ENCODE measurements around the gene AXIN1.

AXIN1 gene

DNA sequence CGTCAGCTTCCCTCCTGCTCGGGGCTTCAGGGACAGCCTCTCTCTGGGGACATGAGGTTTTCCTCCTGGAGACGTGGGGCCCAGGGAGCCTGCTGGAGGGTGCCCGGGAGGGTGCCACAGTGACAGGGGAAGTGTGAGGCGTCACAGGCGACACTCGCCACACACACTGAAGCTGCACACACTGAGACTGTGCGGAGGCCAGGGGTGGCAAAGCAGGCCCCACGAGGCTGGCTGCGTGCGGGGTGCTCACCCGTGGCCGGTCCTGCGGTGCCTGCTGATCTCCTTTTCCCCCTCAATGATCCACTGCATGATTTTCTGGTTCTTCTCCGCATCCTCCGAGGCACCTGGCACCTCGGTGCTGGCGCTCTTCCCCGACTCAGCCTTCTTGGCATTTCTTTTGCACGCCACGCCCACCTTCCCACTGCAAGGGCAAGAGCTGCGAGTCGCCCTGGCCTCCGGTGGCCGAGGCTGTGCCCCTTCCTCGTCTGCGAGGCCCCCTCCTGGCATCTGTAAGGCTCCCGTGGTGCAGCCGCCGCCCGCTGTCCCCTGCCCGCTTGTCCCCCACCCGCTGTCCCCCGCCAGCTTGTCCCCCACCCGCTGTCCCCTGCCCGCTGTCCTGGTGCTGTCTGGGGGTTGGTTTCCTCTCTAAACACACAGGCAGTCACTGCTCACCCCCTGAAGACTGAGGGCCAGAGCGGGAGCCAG is 55.6 kb downstream of the AXIN1 start:
- DNase-seq, result no peak

DNA sequence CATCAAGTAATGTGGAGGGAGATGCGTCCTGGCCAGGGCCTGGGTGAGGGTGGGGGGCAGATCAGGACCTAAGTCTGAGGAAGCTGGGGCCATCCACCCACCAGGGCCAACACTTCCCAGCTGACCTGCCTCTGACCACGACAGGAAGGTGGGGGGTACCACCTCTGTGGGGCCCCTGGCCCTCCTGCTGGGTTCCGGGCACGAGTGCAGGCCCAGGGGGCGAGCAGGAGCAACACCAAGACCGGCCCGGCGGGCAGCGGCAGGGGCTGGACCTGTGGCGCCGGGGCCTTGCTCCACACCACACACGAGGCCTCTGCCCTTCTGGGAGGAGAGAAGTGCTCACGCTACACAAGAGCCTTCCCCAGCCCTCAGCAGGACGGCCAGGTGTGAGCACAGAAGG is 56.2 kb downstream of the AXIN1 start:
- no peak for DNase-seq

DNA sequence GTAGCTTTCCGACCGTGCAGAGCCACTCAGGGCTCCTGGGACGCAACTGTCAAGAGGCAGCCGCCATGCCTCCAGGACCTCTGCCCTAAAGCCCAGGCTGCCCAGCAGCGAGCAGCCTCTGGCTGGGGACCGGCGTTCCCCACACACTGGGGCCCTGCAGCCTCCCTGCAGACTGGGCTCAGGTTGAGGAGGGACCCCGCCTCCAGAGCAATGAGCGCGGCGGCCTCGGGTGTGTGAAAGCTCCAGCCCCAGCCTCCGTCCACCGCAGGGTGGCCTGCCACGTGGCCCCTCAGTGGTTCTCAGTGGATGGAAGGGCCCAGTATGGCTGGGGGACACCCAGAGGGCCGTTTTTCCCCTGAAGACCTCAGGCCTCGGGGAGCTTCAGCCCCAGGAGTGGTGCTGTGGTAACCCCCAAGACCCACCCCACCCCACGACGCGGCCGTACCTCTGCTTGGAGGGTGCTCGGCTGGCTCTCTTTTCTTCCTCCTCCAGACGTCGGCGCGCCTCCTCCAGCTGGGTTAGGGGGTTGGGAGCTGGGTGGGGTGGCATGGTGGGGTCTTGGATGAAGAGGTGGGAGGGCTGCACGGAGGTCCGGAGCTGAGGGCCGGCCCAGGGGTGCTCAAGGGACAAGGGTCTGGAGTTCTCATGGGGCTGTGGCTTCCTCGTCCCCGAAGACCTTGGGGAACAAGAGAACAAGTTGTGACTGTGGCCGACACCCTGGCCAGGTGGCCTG is 59.3 kb downstream of the AXIN1 start:
- no peak for DNase-seq

DNA sequence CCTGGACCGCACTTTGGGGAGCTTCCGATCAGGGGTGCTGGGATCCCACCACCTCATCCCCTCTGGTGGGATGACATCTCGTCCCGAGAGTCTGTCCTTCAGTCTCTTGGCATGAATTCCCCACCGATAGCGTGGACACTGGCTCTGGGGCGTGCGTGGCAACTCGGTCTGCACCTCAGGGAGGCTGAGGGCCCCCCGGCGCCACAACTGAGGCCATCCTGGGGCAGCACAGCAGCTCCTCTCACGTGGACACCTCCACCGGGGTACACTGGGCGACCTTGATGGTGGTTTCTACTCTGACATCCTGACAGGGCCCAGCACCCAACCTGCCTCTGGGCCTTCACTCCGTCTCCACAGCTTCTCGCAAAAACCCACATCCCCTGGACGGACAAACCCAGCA is 61.0 kb downstream of the AXIN1 start:
- DNase-seq, result no peak

DNA sequence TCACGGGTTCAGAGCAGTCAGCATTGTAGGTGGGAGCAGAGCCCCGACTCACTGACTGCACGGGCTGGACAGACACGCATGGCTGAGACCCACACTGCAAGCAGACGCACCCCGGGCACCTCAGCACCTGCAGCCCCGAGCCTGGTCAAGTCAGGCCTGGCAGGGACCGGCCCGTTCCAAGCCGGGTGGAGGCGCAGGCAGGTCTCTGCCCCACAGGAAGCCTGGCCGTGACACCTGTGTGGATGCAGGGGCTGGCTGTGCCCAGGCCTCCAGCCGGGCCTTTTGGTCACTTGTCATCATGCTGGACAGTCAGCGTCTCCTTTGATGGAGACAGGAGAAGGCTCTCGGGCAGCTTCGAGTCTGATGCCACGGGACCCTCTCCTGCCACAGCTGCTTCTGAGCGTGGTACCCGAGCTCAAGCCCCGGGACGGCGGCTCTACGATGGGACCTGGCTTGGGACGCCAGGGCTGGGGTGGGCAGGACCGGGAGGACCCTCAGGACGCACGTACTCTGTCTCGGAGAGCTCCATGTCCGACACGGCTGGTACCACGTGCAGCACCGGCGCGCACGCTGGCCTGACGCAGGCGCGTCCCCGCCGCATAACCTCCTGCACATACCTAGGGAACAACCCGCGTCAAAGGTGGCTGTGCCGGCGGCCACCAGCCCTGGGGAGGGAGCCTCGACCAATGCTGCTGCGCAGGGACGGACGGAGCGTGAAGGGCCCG is 61.7 kb downstream of the AXIN1 start:
- DNase-seq, result no peak

DNA sequence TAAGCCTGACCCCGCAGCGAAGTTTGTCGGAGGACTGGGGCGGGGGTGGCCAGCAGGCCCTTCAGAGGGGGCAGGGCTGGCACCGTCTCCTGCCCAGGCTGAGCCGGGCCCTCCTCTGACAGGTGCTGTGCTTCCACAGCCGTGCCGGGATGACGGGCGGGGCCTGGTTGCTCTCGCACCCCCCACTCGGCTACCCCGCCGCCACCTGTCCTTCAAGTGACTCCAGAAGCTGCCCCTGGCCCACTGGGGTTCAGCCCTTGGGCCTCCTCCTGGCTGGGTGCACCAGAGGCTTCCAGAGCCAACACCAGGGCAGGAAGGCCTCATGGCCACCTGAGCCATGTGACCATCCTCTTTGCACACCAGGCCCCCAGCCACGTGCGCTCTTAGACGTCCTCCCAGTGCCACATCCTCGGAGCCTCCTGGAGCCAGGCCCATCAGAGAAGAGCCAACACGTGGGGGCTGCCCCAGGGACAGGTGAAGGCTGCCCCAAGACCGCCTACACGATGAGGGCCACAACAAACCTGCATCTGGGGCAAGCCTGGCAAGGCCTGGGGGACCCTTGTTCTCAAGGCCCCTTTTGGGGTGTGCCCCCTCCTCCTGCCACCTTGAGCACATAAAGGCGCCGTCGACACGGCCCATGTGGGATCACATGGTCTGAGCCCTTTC is 62.4 kb downstream of the AXIN1 start:
- DNase-seq, result no peak

DNA sequence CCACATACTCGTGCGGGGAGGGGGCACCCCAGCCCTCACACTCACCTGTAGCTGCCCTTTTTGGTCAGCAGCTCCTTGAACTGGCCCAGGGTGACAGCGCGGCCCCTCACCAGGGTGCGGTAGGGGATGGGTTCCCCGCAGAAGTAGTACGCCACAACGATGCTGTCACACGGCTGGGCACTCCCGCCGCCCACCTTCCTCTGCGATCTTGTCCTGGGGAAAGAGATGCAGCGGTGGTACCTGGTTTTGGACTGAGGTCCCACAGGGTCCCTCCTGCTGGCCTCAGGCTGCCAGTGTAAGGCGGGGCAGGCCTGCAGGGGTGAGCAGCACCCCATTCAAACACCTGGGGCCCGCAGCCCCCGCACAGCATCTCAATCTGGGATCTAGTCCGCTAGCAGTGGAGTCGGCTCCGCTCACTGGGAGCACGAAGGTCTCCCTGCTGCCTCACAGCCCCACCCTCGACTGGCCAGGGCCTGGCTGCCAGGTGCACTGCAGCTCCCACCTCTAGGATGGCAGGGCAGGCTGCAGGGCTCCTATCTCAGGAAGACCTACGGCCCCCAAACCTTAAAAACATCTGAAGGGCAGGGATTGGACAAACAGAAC is 63.0 kb downstream of the AXIN1 start:
- no peak for DNase-seq

DNA sequence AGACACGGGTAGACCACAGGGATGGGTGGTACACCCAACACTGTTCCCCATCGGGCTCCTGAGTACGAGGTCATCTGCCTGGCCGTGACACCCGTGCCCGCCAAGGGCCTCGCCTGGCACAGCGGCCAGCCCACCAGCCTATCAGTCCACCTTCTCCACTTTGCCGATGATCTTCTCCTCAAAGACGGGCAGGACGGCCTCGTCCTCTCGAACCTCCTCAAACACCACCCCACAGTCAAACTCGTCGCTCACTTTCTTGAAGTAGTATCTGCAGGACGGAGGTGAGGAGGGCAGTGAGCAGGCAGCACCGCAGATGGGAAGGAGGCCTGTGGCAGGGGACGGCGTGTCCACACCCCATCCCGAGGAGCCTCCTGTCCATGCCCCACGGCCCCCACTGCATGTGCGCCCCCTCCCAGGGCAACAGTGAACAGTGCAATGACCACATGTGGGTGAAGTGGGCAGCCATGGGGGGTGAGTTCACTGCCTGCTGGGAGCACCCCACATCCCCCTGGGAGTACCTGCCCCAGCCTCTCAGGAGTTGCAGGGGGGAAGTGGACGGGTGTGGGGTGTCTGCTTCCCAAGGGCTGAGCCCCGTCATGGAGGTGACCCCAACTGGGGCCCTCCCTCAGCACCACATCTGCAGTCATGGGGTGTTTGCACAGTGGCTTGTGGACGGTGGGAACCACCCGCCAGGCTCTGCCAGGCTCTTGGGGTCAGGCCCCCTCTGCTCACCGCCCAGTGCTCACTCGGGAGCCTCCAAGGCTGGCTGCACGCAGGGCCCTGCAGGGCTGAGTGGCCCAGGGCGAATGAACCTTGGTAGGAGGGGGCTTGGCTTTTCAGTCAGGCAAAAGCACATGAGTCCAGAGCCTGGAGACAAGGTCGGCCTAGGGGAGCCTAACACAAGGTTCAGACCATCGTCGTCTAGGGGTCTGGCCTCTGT is 64.3 kb downstream of the AXIN1 start:
- no peak for DNase-seq

DNA sequence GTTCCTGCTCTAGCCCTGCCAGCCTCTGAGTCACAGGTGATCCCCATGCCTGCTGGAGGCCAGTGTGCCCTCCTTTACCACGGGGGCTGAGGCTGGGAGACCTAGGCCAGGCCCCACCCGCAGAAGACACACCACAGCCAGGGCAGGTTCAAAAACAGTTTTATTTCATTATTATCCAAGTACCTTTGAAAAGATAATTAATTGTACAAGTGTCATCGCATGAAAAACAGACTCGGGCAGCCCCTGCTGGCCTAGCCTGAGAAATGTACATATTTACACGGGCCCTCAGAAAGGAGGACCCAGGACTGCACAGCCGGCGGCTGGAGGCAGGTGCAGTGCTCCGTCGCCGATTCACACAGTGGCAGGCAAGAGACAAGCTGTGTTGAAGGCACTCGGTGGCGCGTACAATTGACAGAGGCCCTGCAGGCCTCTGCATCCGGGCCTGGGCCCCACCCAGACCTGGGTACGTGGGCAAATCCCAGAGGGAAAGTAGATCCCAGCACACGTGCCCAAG is 65.2 kb downstream of the AXIN1 start:
- peak; percentile 69 for DNase-seq

DNA sequence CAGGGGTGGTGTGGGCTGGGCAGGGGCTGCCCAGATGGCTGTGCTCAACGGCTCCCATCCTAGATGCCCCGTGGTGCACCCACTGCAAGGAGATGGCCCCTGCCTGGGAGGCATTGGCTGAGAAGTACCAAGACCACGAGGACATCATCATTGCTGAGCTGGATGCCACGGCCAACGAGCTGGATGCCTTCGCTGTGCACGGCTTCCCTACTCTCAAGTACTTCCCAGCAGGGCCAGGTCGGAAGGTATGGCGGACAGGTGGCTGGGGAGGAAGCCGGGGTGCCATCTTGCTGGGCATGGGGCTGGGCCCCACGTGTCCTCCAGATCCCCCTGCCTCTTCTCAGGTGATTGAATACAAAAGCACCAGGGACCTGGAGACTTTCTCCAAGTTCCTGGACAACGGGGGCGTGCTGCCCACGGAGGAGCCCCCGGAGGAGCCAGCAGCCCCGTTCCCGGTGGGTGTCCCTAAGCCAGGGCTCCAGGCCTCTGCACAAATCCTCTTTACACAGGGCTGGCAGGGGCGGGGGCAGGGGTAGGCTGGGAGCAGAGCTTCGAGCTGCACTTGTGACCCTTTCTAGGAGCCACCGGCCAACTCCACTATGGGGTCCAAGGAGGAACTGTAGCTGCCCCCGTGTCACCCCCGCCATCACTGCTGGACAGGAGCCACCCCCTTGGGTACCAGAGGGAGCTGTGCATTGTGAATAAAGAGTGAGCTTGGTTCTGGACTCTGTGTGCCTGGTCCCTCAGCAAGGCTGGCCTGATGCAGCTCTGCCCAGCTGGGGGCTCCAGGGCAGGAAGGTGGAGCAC is 65.8 kb downstream of the AXIN1 start:
- no peak for DNase-seq

DNA sequence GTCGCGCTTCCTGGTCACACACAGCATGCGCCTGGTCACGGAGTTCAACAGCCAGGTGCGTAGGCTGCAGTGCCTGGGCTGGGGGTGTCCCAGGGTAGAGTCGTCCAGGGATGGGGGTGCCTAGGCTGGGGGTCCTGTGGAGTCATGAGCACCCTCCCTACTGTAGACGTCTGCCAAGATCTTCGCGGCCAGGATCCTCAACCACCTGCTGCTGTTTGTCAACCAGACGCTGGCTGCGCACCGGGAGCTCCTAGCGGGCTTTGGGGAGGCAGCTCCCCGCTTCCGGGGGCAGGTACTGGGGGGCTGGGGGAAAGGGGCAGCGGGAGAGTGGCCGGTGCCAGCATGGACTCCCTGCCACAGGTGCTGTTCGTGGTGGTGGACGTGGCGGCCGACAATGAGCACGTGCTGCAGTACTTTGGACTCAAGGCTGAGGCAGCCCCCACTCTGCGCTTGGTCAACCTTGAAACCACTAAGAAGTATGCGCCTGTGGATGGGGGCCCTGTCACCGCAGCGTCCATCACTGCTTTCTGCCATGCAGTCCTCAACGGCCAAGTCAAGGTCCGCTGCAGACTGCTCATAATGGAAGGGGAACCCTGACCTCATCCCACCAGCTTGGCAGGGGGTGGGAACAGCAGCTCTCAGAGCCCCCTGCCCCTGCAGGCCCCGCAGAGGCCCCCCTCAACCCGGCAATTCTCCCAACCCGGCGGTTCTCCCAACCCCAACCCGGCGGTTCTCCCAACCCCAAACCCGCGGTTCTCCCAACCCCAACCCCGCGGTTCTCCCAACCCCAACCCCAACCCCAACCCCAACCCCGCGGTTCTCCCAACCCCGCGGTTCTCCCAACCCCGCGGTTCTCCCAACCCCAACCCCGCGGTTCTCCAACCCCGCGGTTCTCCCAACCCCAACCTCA is 67.1 kb downstream of the AXIN1 start:
- no peak for DNase-seq

DNA sequence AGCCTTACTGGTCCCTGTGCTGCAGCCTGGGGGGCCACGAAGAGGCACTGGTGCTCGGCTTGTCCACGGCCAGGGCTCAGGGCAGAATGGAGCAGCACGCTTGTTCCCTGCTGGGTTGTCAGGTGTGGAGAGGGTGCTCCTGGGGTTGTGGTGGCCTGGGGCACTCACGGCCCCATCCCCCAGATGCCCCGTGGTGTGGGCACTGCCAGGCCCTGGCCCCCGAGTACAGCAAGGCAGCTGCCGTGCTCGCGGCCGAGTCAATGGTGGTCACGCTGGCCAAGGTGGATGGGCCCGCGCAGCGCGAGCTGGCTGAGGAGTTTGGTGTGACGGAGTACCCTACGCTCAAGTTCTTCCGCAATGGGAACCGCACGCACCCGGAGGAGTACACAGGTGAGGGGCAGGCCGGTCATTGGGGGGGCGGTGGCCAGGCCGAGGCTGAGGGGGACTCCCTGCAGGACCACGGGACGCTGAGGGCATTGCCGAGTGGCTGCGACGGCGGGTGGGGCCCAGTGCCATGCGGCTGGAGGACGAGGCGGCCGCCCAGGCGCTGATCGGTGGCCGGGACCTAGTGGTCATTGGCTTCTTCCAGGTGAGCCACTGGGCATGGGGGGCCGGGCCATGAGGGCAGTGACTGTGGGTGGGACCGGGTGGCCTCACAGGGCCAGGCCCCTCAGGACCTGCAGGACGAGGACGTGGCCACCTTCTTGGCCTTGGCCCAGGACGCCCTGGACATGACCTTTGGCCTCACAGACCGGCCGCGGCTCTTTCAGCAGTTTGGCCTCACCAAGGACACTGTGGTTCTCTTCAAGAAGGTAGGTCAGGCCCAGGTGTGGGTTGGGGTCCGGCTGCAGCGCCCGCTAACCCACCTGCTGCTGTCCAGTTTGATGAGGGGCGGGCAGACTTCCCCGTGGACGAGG is 68.1 kb downstream of the AXIN1 start:
- no peak for DNase-seq

DNA sequence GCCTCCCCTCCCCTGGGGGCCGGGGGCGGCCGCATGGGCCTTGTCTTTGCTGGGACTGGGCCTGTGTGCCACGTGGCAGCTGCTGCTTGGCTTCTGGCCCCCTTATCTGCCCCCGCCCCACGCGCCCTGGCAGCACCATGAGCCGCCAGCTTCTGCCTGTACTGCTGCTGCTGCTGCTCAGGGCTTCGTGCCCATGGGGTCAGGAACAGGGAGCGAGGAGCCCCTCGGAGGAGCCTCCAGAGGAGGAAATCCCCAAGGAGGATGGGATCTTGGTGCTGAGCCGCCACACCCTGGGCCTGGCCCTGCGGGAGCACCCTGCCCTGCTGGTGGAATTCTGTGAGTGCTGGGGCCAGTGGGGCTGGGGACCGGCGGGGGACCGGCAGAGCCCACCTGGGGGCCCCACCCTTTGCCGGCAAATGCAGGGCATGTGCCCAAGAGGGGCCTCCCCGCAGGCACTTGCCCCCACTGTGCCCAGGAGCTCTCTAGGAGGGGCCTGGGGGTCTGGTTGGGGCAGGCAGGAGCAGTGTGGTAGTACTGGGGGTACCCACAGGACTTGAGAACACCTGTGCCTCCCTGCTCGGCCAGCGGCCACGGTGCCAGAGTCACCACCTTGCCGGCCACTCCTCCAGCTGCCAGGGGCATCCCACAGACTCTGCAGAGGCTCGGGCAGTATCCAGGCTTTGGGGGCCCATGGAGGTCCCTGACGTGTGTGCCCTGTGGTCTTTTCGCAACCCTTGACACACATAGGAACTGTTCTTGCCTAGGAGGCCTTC is 69.3 kb downstream of the AXIN1 start, which contains the start of gene PDIA2:
PDIA2 (plus strand) TSS at position 132 of the 773 bp plus-strand sequence; CDS start at position 138, 6 bp downstream.
- DNase-seq, result no peak

DNA sequence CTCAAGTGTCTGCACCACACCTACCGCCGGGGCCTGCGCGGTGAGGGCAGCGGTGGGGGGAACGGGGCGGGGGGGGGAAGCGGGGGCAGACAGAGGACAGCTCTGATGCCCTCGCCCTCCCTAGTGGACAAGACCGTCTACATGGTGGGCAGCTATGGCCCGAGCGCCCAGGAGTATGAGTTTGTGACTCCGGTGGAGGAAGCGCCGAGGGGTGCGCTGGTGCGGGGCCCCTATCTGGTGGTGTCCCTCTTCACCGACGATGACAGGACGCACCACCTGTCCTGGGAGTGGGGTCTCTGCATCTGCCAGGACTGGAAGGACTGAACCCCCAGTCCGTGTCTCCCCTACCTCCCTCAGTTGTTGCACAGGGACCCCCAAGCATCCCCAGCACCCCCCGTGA is 70.0 kb downstream of the AXIN1 start:
- DNase-seq, result no peak

DNA sequence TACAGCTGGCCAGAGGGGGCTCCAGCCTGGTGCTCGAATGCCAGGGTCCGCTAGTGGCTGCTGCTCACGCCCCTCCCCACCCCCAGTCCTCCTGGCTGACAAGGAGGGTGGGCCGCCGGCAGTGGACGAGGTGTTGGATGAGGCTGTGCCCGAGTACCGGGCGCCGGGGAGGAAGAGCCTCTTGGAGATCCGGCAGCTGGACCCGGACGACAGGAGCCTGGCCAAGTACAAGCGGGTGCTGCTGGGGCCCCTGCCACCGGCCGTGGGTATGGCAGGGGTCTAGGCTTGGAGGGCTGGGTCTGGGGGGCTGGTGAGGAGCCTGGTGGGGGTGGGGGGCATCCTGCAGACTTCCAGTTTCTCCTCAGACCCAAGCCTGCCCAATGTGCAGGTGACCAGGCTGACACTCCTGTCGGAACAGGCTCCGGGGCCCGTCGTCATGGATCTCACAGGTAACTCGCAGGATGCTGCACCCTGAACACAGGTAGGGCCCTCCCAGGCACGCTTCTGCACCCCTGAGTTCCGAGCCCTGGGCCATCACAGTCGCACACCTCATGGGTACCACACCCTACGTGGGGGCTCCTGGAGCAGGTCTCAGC is 70.8 kb downstream of the AXIN1 start:
- DNase-seq, result no peak

DNA sequence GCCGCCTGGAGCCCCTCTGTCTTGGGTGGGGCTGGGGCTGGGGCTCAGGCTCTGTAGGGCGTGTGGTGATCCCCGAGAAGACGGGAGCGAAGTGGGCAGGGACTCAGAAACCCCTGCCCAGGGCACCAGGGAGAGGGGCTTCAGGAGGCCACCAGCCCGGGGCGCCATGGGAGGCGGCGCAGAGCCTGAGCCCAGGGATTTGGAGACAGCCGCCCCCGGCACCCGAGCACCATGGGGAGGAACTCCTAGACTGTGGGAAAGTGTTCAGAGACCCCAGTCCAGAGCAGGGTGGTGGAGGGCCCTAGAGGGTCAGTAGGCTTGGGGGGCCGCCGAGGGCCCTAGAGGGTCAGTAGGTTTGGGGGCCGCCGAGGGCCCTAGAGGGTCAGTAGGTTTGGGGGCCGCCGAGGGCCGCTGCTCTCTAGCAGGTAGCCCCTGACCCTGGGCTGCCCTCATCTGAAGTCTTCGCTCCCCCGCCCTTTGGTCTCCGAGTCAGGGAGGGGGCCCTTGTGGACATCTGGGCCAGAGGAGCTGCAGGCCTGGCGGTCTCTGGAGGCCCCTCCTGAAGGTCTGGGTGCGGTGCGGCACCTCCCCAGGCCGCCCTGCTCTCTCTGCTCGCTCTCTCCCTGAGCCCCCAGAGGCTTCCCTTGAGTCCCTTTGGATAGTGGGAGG is 71.4 kb downstream of the AXIN1 start:
- no peak for DNase-seq

DNA sequence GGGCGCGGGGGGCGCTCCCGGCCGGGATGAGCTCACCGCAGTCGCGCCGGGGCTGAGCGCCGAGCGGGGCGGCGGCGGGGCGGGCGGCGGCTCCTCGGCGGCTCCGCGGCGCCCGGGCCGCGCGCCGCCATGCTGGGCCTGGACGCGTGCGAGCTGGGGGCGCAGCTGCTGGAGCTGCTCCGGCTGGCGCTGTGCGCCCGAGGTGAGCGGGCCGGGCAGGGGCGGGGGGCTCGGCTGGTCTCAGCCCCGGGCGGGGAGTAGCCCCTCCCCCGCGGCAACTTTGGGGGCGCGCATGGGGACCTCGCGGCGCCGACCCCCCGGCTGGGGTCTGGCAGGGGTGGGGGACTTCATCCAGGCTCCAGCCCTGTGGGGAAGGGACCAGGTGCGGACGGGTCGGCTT is 72.0 kb downstream of the AXIN1 start, which contains the start of gene ARHGDIG:
ARHGDIG (plus strand) TSS at position 40 of the 400 bp plus-strand sequence; CDS start at position 130, 90 bp downstream.
- peak; percentile 53 for DNase-seq
